ENCODE measurements around the gene TNS2.

GRCh38 chr12:53058674-53059433 is 9.0 kb downstream of the TNS2 start:
- TF ChIP-seq POLR2AphosphoS5 (IDR thresholded peaks at IDR 0.05; ENCODE audit: low read depth, low read length), result no peak
- no peak for TF ChIP-seq TAF1 (IDR thresholded peaks at IDR 0.05; ENCODE audit: low read depth, low read length)
- TF ChIP-seq POLR2A (IDR thresholded peaks at IDR 0.05; ENCODE audit: low read depth, low read length), result no peak
- no peak for TF ChIP-seq SPI1 (IDR thresholded peaks at IDR 0.05; ENCODE audit: low read depth, low read length)
- no peak for TF ChIP-seq POU2F2 (IDR thresholded peaks at IDR 0.05; ENCODE audit: low read depth, low read length)

Data from GM12891 (cell line).